Muscle of leg (tissue), 11 donors: ENCODE results near the gene CHCHD6. TPM values are rescaled to one million over a fixed set of nuclear protein-coding genes. Genes with fewer than 3 reads are reported as not detected.

Experiments
- DNase-seq: peaks from one replicate; pipeline ENCODE4 v3.0.0; 2013
- H3K27ac ChIP-seq: one replicate; pipeline ENCODE4 v1.5.1; 2013; ENCODE audit warnings: mild to moderate bottlenecking, low read length, control low read depth
- H3K27me3 ChIP-seq: one replicate; pipeline ENCODE4 v1.6.1; 2013; ENCODE audit warnings: low read length; ENCODE audit not compliant: control insufficient read depth, insufficient read depth
- H3K36me3 ChIP-seq: one replicate; pipeline ENCODE4 v1.6.1; 2013; ENCODE audit warnings: low read length; ENCODE audit not compliant: control insufficient read depth, insufficient read depth
- H3K4me1 ChIP-seq: one replicate; pipeline ENCODE4 v1.6.1; 2013; ENCODE audit warnings: low read length; ENCODE audit not compliant: control insufficient read depth, insufficient read depth
- H3K4me3 ChIP-seq: one replicate; pipeline ENCODE4 v1.5.1; 2013; ENCODE audit warnings: low read length, control low read depth
- H3K9me3 ChIP-seq: replicated peaks from 2 replicates; pipeline ENCODE4 v1.6.1; 2013; ENCODE audit warnings: low read depth, low read length; ENCODE audit not compliant: control insufficient read depth
- WGBS: methylation state at CpG from one replicate; pipeline ENCODE4 v1.1.5; 2013; ENCODE audit warnings: missing lambda C conversion rate; ENCODE audit not compliant: insufficient coverage; 5-methylcytosine and 5-hydroxymethylcytosine counted together
- polyA plus RNA-seq, 8 donors: library from polyadenylated mRNA; unstranded; fragments of 120-200 nt; gene quantifications; one replicate each; pipeline versions ENCODE4 v1.2.1 to v1.2.3, GENCODE V29; 2013; ENCODE audit warnings: inconsistent platforms in 1 of 8, low replicate concordance in 1 of 8; ENCODE audit not compliant: insufficient read length in 8 of 8, insufficient read depth in 1 of 8
- total RNA-seq: library from RNA; stranded (reverse); fragments of 120-200 nt; gene quantifications from one replicate; pipeline ENCODE4 v1.2.4, GENCODE V29; 2013

CHCHD6 gene
- total and polyA plus RNA-seq, 9 donors = 7.3 to 11.8 (median 8.7) TPM

DNA sequence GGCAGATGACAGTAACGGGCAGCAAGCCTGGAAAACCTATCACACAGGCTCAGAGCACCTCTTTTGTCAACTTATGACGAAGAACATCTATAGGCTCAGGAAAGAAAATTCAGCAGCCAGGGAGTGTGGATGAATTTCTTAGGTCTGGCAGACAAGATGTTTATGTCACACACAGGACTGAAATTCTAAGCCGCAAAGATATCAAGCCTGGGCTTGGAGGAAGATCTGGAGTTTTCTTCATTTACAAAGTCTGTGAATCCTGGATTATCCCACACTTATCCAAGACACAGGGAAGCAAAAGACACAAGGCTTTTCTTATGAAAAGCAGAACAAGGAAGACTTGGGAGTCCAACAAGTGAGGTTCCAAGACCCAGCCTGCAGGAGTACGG, 23.4 kb upstream of the CHCHD6 start:
- peaks cover 30% of the 10 kb centered on the region for H3K4me1 ChIP-seq
- H3K27ac ChIP-seq = no peak overlapping the region
- DNase-seq = peak; percentile 32
- H3K36me3 ChIP-seq = no peaks in the 10 kb centered on the region
- peaks cover 34% of the 10 kb centered on the region for H3K27me3 ChIP-seq
- WGBS = no CpG with 5 or more reads among the region's 4 CpGs
- H3K4me3 ChIP-seq = no peak overlapping the region
- no peaks in the 10 kb centered on the region for H3K9me3 ChIP-seq

- 94% methylated on average over 2 of the region's 2 CpGs for WGBS
These were observed 22.0 kb upstream of the CHCHD6 start for GRCh38 chr3:126682009-126682408.

DNA sequence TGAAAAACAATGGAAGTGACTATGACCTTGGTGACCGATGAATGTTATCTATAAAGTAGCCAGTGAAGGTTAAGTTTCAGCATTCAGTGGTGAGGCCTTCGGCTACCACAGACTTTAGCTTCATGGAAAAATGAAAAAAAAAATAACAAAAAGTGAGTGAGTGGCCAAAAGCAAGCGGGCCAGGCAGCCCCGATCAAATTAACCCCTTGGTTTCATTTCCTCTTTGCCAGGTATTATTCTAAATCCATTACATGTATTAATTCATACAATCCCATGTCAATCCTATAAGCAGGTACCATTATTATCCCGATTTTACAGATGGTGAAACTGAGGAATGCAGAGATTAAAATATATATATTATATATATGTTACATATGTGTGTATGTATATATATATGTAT, 21.0 kb upstream of the CHCHD6 start:
- Histone ChIP-seq H3K4me1 (peaks cover 30% of the 10 kb centered on the region), H3K27me3 (peaks cover 20% of the 10 kb centered on the region), H3K36me3 (no peaks in the 10 kb centered on the region), H3K4me3 (no peak overlapping the region), H3K27ac (no peak overlapping the region), H3K9me3 (no peaks in the 10 kb centered on the region)
- DNase-seq = no peak
- no CpG with 5 or more reads among the region's 5 CpGs for WGBS

More at GRCh38 chr3:126682009-126682408, 22.0 kb upstream of the CHCHD6 start:
- no peaks in the 10 kb centered on the region for H3K9me3 ChIP-seq
- peaks cover 30% of the 10 kb centered on the region for H3K4me1 ChIP-seq
- no peak overlapping the region for H3K4me3 ChIP-seq
- peaks cover 30% of the 10 kb centered on the region for H3K27me3 ChIP-seq
- no peaks in the 10 kb centered on the region for H3K36me3 ChIP-seq
- H3K27ac ChIP-seq = no peak overlapping the region
- no peak for DNase-seq

DNA sequence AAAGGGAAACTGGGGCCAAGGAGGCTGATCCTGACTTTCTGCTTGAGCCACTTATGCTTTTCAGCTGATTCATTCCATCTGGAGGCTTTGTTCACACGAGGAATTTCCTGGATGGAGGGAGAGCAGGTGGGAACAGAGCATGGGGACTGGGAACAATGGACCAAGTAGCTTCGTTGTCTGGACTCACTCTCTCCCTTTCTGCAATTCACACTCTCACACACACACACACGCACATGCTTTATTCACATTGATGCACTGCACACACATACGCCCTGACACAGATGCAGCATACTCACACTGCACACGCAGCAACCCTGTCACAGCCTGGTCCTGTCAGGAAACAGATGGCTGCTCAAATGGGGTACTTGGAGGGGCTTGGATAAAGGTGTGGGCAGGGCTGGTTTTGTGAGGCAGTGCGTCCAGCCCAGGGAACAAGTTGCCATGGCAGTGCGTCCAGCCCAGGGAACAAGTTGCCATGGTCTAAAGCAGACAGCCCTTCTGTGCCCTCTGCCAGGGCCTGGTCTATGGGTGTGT, 19.8 kb upstream of the CHCHD6 start:
- peaks cover 9% of the 10 kb centered on the region for H3K27me3 ChIP-seq
- WGBS = 37% methylated on average over 3 of the region's 7 CpGs
- DNase-seq = peak; percentile 87
- no peak overlapping the region for H3K4me3 ChIP-seq
- H3K9me3 ChIP-seq = no peaks in the 10 kb centered on the region
- H3K27ac ChIP-seq = no peak overlapping the region
- H3K36me3 ChIP-seq = no peaks in the 10 kb centered on the region
- peaks cover 21% of the 10 kb centered on the region for H3K4me1 ChIP-seq

DNA sequence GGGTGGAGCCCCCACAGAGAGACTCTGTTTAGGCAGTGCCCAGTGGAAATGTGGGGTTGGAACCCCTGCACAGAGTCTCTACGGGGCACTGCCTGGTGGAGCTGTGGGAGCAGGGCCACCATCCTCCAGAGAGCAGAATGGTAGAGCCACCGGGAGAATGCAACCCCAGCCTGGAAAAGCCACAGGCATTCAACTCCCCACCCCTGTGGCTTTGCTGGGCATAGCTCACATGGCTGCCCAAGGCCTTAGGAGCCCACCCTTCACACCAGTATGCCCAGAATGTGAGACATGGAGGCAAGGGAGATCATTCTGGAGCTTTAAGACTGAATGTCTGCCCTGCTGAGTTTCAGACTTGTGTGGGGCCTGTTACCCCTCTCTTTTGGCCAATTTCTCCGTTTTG, 19.0 kb upstream of the CHCHD6 start:
- DNase-seq = no peak
- peaks cover 15% of the 10 kb centered on the region for H3K4me1 ChIP-seq
- 56% methylated on average over 3 of the region's 3 CpGs for WGBS
- no peaks in the 10 kb centered on the region for H3K9me3 ChIP-seq
- H3K27ac ChIP-seq = no peak overlapping the region
- no peak overlapping the region for H3K4me3 ChIP-seq
- H3K36me3 ChIP-seq = no peaks in the 10 kb centered on the region
- H3K27me3 ChIP-seq = peaks cover 4% of the 10 kb centered on the region

GRCh38 chr3:126685493-126685892, 18.5 kb upstream of the CHCHD6 start:
- 25% methylated on average over 1 of the region's 2 CpGs for WGBS
- H3K27me3 ChIP-seq = peaks cover 3% of the 10 kb centered on the region
- no peak overlapping the region for H3K27ac ChIP-seq
- no peaks in the 10 kb centered on the region for H3K9me3 ChIP-seq
- no peak for DNase-seq
- peaks cover 15% of the 10 kb centered on the region for H3K4me1 ChIP-seq
- H3K4me3 ChIP-seq = no peak overlapping the region
- no peaks in the 10 kb centered on the region for H3K36me3 ChIP-seq

DNA sequence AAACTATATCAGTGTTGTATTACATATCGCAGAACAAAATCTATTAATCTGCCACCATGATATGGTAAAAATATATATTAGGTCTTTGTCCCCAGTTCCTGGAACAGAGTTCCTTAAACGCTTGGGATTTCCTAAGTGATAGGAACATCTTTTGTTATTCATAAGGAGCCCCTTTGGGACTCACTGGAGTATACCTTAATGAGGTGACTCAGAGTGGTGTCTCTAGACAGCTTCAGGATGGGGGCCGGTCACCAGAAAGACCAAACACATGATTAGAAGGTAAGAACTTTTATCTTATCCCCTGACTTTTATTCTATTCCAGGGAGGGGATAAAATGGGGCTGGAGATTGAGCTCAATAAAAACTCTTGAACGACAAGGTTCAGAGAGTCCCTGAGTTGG, 12.3 kb upstream of the CHCHD6 start:
- no peaks in the 10 kb centered on the region for H3K9me3 ChIP-seq
- DNase-seq = no peak
- no peaks in the 10 kb centered on the region for H3K4me1 ChIP-seq
- 40% methylated on average over 1 of the region's 4 CpGs for WGBS
- no peak overlapping the region for H3K27ac ChIP-seq
- H3K4me3 ChIP-seq = no peak overlapping the region
- no peaks in the 10 kb centered on the region for H3K36me3 ChIP-seq
- peaks cover 10% of the 10 kb centered on the region for H3K27me3 ChIP-seq

DNA sequence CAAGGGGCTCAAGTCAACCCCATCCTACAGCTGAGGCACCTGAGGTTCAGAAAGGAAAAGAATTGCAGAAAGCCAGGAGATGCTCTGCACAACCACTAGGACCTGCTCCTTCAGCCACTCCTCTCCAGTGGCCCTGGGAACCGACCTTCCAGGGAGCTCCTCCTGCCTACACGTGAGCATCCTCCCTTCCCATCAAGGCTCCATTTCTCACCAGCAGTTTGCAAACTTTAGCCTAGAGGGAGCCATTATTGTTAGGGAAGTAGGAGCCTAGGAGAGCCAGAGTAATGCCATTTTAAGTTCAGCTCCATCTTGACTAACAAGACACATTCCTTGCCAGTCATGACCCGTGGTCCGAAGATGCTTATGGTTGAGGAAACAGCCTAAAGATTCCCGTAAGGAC, 11.2 kb upstream of the CHCHD6 start:
- H3K36me3 ChIP-seq = no peaks in the 10 kb centered on the region
- WGBS = 53% methylated on average over 3 of the region's 5 CpGs
- H3K4me3 ChIP-seq = no peak overlapping the region
- H3K27me3 ChIP-seq = peaks cover 10% of the 10 kb centered on the region
- H3K27ac ChIP-seq = no peak overlapping the region
- no peaks in the 10 kb centered on the region for H3K4me1 ChIP-seq
- no peaks in the 10 kb centered on the region for H3K9me3 ChIP-seq
- DNase-seq = no peak

DNA sequence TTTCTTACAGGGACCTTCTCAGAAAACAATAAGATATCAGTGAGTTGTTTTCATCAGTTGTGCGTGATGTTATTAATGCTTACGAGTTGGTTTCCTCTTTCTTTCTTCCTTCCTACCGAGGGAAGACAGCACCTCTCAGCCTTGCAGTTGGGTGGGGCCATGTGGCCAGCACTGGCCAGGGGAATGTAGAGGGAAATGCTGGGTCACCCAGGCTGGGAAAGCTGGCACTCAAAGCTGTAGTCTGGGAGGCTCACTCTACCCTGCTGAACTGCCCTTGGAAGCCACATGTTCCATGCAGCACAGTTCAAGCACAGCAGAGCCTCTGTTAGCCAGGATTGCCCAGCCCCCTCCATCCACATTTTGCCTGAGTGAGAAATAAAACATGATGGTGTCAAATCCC, 10.1 kb upstream of the CHCHD6 start:
- no CpG with 5 or more reads among the region's 3 CpGs for WGBS
- Histone ChIP-seq H3K4me3 (no peak overlapping the region), H3K27me3 (peaks cover 12% of the 10 kb centered on the region), H3K27ac (no peak overlapping the region), H3K9me3 (no peaks in the 10 kb centered on the region), H3K4me1 (no peaks in the 10 kb centered on the region), H3K36me3 (no peaks in the 10 kb centered on the region)
- DNase-seq = no peak

GRCh38 chr3:126696701-126697267, 7.3 kb upstream of the CHCHD6 start:
- H3K4me1 ChIP-seq = no peaks in the 10 kb centered on the region
- 66% methylated on average over 4 of the region's 5 CpGs for WGBS
- peaks cover 16% of the 10 kb centered on the region for H3K27me3 ChIP-seq
- no peak for DNase-seq
- no peak overlapping the region for H3K27ac ChIP-seq
- H3K9me3 ChIP-seq = peaks cover 3% of the 10 kb centered on the region
- no peak overlapping the region for H3K4me3 ChIP-seq
- H3K36me3 ChIP-seq = no peaks in the 10 kb centered on the region

DNA sequence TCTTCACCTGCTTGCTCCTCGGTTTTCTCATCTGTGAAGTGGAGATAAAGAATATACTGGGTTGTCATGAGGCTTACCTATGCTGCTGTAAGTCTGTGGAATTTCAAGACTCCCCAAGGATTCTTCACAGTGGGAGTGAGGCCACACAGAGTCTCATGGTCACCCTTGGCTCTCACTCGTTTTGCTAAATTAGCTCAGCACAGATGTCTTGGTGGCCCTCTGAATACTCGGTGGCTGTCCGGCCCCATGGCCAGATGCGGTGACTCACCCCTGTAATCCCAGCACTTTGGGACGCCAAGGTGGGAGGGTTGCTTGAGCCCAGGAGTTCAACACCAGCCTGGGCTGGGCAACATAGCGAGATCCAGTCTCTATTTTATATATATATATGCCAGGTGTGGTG, 5.0 kb upstream of the CHCHD6 start:
- peaks cover 5% of the 10 kb centered on the region for H3K4me1 ChIP-seq
- no peaks in the 10 kb centered on the region for H3K36me3 ChIP-seq
- peaks cover 10% of the 10 kb centered on the region for H3K27me3 ChIP-seq
- 41% methylated on average over 3 of the region's 7 CpGs for WGBS
- H3K4me3 ChIP-seq = no peak overlapping the region
- H3K27ac ChIP-seq = no peak overlapping the region
- DNase-seq = no peak
- peaks cover 3% of the 10 kb centered on the region for H3K9me3 ChIP-seq
